GM19193 (cell line): ENCODE measurements around the gene COTL1.

Experiments
- POLR2A ChIP-seq: IDR thresholded peaks from 4 replicates; pipeline ENCODE4 v1.6.1; 2011; ENCODE audit not compliant: insufficient read depth, insufficient read length; ENCODE audit errors: extremely low read depth

COTL1 gene

DNA sequence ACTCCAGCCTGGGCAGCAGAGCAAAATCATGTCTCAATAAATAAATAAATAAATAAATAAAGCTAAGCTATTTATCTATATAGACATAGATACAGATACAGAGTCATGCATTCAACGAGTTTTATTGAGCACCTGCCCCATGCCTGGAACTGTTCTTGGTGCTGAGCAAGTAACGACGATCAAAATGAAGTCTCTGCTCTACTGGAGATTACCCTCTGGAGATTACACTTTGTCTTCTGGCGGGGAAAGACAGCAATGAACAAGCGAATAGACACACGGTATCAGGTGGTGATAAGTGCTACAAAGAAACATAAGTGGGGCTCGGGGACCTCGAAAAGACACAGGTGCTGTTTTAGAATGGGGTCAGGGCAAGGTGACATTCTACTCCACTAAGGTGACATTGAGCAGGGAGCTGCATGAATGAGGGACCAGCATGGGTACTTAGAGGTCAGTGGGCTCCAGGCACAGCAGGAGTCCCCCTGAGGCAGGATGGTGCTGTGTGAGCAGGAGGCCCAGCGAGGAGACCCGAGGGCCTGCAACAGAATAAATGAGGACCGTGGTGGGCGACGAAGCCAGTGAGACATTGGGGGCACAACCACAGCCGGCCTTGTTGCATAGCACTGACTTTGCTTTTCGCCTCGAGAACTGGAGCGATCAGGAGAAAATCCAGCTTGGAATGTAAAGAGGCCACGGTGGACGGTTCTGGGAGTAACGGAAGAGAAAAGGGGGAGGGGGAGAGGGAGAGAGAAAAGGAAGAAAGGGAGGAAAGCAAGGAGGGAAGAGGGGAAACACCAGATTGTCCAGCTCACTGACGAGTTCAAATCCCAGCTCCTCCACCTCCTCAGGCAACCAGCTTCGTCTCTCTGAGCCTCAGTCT is 71.0 kb downstream of the COTL1 start:
- TF ChIP-seq POLR2A, result no peak

GRCh38 chr16:84545114-84545737 is 72.7 kb downstream of the COTL1 start:
- TF ChIP-seq POLR2A, result no peak

GRCh38 chr16:84544031-84544773 is 73.7 kb downstream of the COTL1 start:
- no peak for TF ChIP-seq POLR2A

GRCh38 chr16:84543253-84543652 is 74.6 kb downstream of the COTL1 start:
- no peak for TF ChIP-seq POLR2A

DNA sequence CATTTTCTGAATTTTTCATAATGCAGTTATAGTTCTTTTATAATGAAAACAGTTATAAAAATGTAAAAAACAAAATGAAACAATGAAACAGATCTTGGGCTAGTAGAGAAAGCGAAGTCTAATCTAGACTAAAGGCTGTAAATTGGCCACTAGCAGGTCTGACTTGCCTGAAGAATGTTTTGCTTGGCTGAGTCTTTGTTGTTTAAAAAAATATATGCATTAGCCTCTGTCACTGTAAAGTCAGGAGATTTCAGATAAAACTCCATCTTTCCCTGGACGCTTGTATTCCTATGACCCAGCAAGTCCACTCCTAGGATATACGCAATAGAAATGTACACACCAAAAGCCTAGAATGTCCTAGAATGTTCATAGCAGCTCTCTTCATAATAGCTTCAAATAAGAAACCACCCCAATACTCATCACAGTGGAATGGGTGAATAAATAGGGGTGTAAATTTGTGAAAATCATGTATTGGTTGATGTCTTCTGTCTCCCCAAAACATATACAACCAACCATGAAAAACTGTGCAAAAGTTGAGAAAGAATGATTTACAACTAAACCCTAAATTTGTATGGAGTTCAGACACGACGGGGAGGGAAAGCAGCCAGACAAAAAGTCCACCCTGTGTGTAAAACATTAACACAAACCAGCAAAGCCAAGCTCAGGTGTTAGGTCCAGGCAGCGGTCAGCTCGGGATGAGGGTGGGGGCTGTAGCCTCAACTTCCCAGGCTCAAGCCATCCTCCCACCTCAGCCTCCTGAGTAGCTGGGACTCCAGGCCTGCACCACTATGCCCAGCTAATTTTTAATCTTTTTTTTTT is 75.7 kb downstream of the COTL1 start:
- no peak for TF ChIP-seq POLR2A

- no peak for TF ChIP-seq POLR2A
These were observed 77.7 kb downstream of the COTL1 start for GRCh38 chr16:84540194-84540593.

DNA sequence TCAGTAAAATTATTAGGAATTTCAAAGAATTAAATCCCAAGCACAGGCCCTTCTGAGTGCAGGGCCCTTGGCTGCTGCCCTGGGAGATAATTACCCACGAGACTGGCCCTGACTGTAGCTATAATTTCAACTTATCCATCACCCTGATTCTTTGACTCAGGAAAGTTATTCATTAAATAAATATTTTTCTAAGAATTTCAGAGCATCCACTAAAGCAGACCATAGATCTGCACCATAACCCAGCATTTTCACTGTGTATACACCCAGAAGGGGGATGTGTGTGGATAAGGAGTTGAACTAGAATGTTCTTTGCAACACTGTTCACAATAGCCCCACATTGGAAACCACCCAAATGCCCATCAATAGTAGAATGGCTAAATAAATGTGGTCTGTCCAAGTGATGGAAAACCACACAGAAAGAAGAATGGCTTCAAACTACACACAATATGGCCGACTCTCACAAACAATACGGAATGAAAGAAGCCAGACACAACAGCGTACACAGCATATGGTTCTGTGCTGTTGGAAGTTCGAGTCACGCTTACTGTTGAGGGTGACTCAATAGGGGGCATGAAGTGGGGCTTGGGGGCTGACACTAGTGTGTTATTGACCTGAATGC is 79.5 kb downstream of the COTL1 start:
- TF ChIP-seq POLR2A, result no peak

- TF ChIP-seq POLR2A, result no peak
These were observed 80.3 kb downstream of the COTL1 start for GRCh38 chr16:84537491-84538151.

DNA sequence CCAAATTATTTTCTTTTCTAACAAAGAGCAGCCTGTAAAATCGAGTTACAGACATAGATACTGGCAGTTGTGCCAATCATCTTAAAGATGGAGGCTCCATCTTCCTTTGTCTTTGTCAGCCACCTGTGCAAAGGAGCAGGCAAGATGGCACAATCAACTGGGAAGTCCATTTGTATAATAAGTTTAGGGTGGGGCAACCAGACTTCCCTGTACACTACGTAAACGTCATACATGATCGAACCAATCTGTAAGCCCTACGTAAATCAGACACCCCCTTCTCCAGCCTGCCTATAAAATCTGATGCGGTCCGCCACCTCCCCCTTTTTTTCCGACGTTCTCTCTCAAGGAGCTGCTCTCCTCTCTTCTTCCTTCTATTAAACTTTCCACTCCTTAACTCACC is 82.0 kb downstream of the COTL1 start:
- no peak for TF ChIP-seq POLR2A

- no peak for TF ChIP-seq POLR2A
These were observed 82.5 kb downstream of the COTL1 start for GRCh38 chr16:84535408-84535807.

- TF ChIP-seq POLR2A, result no peak
These were observed 83.1 kb downstream of the COTL1 start for GRCh38 chr16:84534815-84535214.

- no peak for TF ChIP-seq POLR2A
These were observed 84.9 kb downstream of the COTL1 start for GRCh38 chr16:84532855-84533486.

DNA sequence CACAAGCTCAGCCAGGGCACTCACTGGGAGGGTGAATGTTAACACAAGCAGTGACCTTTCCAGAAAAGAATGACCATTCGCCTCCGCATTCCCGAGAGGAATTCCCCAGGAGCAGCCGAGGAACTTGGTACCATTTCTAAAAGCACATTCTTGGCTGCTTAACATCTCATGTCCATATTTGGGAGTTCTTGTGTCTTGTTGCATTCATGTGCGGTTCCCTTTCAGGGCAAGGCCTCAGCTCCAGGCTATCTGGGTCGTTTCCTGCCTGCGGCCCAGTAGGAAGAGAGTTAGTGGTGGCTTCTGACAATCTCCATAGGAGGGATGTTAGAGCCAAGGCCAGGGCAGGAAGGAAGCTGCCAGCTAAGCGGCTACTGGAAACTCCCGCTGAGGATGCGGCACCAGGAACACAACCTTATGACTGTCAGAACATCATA is 85.6 kb downstream of the COTL1 start:
- no peak for TF ChIP-seq POLR2A
